Neutrophil (primary cell): ENCODE measurements around the gene MLLT3.

ENCODE experiments used
- H3K27ac ChIP-seq: fragments of 200-600 bp; sonication (generic); 2 replicates; pipeline ENCODE4 v1.5.1; 2016; ENCODE audit warnings: mild to moderate bottlenecking, moderate library complexity
- H3K27me3 ChIP-seq: fragments of 200-600 bp; sonication (generic); 2 replicates; pipeline ENCODE4 v1.6.0; 2016; ENCODE audit warnings: mild to moderate bottlenecking
- H3K36me3 ChIP-seq: fragments of 200-600 bp; sonication (generic); 2 replicates; pipeline ENCODE4 v1.5.1; 2017
- H3K4me1 ChIP-seq, 2 experiments: fragments of 200-600 bp in 1 of 2; sonication (generic) in 1 of 2; 1 replicate in 1 of 2; 2 replicates in 1 of 2; pipeline versions ENCODE4 v1.5.1 to v1.6.1; 2013 to 2016; ENCODE audit warnings: low read depth in 1 of 2, low read length in 1 of 2, mild to moderate bottlenecking in 1 of 2, moderate library complexity in 1 of 2; ENCODE audit not compliant: control insufficient read depth in 1 of 2, insufficient read depth in 1 of 2
- H3K4me3 ChIP-seq, 2 experiments: fragments of 200-600 bp in 1 of 2; sonication (generic) in 1 of 2; 1 replicate in 1 of 2; 2 replicates in 1 of 2; pipeline ENCODE4 v1.5.1; 2013 to 2016; ENCODE audit warnings: low read depth in 1 of 2, low read length in 1 of 2, mild to moderate bottlenecking in 1 of 2, moderate library complexity in 1 of 2
- H3K9me3 ChIP-seq: fragments of 200-600 bp; sonication (generic); 2 replicates; pipeline ENCODE4 v1.5.1; 2016
- TF ChIP-seq, protein P1 (sequence below): fragments of 200-600 bp; sonication (generic); IDR thresholded peaks from 2 replicates; pipeline ENCODE4 v1.5.1; 2016; ENCODE audit warnings: antibody characterized with exemption

Gene MLLT3

DNA sequence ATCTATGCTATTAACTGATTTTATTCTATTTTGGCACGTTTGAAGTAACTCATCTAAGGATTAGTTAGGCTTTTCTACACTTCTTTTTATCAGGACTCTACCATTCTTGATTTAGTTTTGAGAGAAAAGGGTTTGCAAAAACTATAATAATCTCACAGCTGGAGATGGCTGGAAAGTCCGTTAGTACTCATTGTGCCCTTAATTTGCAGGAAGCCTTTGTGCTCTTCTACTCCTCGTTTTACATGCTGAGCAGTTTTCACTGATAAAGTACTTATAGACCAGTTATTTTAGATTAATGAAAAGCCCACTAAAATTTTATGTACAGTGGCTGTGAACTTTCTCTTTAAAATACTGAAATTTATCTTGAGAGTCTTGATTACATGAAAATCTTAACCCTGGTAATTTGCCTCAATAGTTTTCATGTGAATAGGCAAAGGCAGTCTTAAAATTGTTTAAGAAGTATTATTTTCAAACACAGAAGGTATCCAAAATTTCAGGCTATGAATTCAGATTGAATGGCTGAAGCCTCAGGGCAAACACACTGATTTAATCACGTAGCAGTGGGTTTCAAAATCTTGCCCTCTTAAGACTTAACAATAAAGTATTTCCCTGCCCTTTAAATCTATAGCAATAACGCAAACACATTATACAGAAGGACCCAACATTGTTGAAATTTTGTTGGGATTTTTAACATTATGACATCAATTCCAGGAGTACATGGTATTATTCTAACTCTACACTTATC, 18.6 kb downstream of the MLLT3 start:
- H3K9me3 ChIP-seq: no peaks in the 10 kb centered on the region

DNA sequence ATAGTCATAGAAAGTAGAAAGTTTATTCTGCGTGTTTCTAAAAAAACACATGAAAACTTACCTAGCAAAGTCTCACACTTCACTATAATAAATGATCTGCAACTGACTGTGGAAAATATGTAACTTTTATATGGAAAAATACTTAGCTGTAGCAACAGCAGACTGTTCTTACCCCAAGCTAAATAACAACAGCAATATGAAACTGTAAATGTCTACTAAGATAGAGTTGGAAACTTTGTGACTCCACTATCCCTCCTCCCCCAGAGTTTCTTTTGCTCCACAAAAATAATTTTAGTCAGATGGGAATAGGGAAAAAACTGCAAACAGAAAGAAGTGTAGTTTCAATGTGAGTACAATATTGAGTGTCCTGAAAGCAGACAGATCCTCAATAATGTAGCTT, 21.0 kb downstream of the MLLT3 start:
- H3K27me3 ChIP-seq: no peaks in the 10 kb centered on the region
- TF ChIP-seq, protein P1, sequence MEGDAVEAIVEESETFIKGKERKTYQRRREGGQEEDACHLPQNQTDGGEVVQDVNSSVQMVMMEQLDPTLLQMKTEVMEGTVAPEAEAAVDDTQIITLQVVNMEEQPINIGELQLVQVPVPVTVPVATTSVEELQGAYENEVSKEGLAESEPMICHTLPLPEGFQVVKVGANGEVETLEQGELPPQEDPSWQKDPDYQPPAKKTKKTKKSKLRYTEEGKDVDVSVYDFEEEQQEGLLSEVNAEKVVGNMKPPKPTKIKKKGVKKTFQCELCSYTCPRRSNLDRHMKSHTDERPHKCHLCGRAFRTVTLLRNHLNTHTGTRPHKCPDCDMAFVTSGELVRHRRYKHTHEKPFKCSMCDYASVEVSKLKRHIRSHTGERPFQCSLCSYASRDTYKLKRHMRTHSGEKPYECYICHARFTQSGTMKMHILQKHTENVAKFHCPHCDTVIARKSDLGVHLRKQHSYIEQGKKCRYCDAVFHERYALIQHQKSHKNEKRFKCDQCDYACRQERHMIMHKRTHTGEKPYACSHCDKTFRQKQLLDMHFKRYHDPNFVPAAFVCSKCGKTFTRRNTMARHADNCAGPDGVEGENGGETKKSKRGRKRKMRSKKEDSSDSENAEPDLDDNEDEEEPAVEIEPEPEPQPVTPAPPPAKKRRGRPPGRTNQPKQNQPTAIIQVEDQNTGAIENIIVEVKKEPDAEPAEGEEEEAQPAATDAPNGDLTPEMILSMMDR: no peak
- H3K9me3 ChIP-seq: no peaks in the 10 kb centered on the region
- H3K27ac ChIP-seq: no peak overlapping the region
- H3K4me3 ChIP-seq: no peak overlapping the region
- no peaks in the 10 kb centered on the region for H3K36me3 ChIP-seq
- peaks cover 0 to 8% of the 10 kb centered on the region in 2 experiments for H3K4me1 ChIP-seq

More for the DNA sequence above, 18.6 kb downstream of the MLLT3 start:
- no peak overlapping the region for H3K27ac ChIP-seq
- no peaks in the 10 kb centered on the region for H3K27me3 ChIP-seq
- H3K4me1 ChIP-seq: peaks cover 0 to 8% of the 10 kb centered on the region in 2 experiments
- no peaks in the 10 kb centered on the region for H3K36me3 ChIP-seq
- H3K4me3 ChIP-seq: no peak overlapping the region
- TF ChIP-seq, protein P1: no peak

DNA sequence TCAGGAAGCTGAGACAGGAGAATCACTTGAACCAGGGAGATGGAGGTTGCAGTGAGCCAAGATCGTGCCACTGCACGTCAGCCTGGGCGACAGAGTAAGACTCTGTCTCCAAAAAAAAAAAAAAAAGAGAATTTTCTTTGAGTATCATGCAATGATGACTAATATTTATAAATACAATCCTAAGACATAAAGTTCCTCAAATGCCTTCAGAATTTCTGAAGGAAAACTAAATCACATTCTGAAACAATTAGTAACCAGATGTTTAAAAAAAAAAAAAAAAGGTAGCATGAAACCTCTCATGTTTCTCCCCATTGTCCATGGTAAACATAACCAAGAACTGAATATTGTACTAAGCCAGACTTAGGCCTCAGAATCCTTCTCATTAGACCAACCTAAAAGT, 23.1 kb downstream of the MLLT3 start:
- TF ChIP-seq, protein P1: no peak
- no peaks in the 10 kb centered on the region for H3K9me3 ChIP-seq
- no peaks in the 10 kb centered on the region for H3K27me3 ChIP-seq
- H3K27ac ChIP-seq: no peak overlapping the region
- no peaks in the 10 kb centered on the region for H3K36me3 ChIP-seq
- H3K4me1 ChIP-seq: no peaks in the 10 kb centered on the region
- no peak overlapping the region for H3K4me3 ChIP-seq

DNA sequence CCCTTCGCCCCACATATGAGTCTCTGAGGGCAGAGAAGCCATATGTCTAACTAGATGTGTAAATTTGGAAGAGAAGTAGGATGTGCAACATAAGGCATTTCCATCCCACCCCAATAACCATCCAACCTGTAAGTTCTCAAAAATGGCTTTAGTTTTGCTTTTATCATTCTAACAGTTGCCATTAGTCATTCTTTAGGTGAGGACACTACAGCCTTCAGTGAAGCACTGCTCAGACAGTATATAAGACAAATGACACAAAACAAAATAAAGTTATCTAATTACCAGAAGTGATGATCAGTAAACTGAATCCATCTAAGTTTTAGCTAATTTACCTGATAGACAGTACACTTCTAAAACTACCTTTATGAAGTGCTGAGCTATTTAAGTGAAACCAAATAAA, 23.9 kb downstream of the MLLT3 start:
- Histone ChIP-seq H3K4me1 (no peaks in the 10 kb centered on the region), H3K36me3 (no peaks in the 10 kb centered on the region), H3K27ac (no peak overlapping the region), H3K4me3 (no peak overlapping the region), H3K9me3 (no peaks in the 10 kb centered on the region), H3K27me3 (no peaks in the 10 kb centered on the region)
- TF ChIP-seq, protein P1: no peak

DNA sequence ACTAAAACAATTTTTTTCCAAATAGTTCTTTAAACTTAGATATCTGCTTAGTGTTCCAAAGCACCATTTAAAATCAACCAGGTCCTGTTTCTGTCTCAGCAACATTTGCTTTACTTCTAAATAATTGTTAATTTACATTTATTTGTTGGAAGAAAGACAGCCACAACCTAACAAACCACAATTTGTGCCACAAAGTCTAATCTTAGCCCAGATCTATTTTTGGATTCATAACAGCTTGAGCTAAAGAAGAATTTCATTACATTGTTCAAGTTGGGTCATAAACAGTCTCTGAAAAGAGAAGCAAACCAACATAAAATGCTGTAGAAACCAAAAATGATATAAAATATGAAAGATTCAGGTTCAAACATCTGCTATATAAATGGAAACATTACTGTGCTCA, 24.4 kb downstream of the MLLT3 start:
- H3K4me1 ChIP-seq: no peaks in the 10 kb centered on the region
- H3K9me3 ChIP-seq: no peaks in the 10 kb centered on the region
- no peak overlapping the region for H3K27ac ChIP-seq
- TF ChIP-seq, protein P1: no peak
- H3K36me3 ChIP-seq: no peaks in the 10 kb centered on the region
- no peaks in the 10 kb centered on the region for H3K27me3 ChIP-seq
- H3K4me3 ChIP-seq: no peak overlapping the region
